ENCODE measurements around the gene DDR2.
"Not testable (repeated sequence)": the region's sequence is repeated elsewhere in the genome, so short reads cannot be mapped to it uniquely, and the experiment has no call there.

Gene DDR2

DNA sequence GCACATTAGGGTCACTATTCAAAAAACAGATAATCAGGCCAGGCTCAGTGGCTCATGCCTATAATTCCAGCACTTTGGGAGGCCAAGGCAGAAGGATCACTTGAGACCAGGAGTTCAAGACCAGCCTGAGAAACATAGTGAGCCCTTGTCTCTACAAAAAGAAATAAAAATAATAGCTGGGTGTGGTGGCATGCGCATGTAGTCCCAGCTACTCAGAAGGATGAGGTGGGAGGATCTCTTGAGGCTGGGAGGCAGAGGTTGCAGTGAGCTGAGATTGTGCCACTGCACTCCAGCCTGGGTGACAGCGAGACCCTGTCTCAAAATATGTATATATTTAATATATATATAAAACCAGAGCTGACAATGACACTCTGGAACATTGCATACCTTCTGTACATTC, 180.1 kb downstream of the DDR2 start:
- DNase-seq; H3K4me3 ChIP-seq (ENCODE audit: low read length); H4K5ac ChIP-seq (ENCODE audit: low read length); H3K23ac ChIP-seq (ENCODE audit: low read length); H3K79me1 ChIP-seq (ENCODE audit: low read length); H3K4me2 ChIP-seq (ENCODE audit: low read length); H3K4ac ChIP-seq (ENCODE audit: low read depth, low read length); H3K36me3 ChIP-seq (ENCODE audit: control insufficient read depth, insufficient read depth, low read length); H2BK120ac ChIP-seq (ENCODE audit: low read depth, low read length); H3K27ac ChIP-seq (ENCODE audit: low read depth, low read length); H2AK5ac ChIP-seq (ENCODE audit: low read length); H3K18ac ChIP-seq (ENCODE audit: low read length); H2BK15ac ChIP-seq (replicated peaks; ENCODE audit: low read depth); H3K56ac ChIP-seq (ENCODE audit: low read length); H4K8ac ChIP-seq (ENCODE audit: low read depth, low read length); H3K27me3 ChIP-seq (ENCODE audit: insufficient read depth, low read length, poor library complexity); H2BK5ac ChIP-seq (ENCODE audit: low read length); H3K9ac ChIP-seq (ENCODE audit: low read length); H3K4me1 ChIP-seq (ENCODE audit: control insufficient read depth, low read depth, low read length); H3K79me2 ChIP-seq (ENCODE audit: control insufficient read depth, insufficient read depth, low read length): not testable (repeated sequence)
- no CpG with 5 or more reads among the region's 2 CpGs for whole genome bisulfite sequencing (ENCODE audit: extremely low coverage, insufficient coverage, low lambda C conversion rate)

- not testable (repeated sequence) for H4K5ac ChIP-seq (ENCODE audit: low read length); H3K79me1 ChIP-seq (ENCODE audit: low read length); H3K9ac ChIP-seq (ENCODE audit: low read length); H3K18ac ChIP-seq (ENCODE audit: low read length); H3K27ac ChIP-seq (ENCODE audit: low read depth, low read length); H3K23ac ChIP-seq (ENCODE audit: low read length); H2AK5ac ChIP-seq (ENCODE audit: low read length); H3K4ac ChIP-seq (ENCODE audit: low read depth, low read length); H3K27me3 ChIP-seq (ENCODE audit: insufficient read depth, low read length, poor library complexity); H3K4me1 ChIP-seq (ENCODE audit: control insufficient read depth, low read depth, low read length); H3K79me2 ChIP-seq (ENCODE audit: control insufficient read depth, insufficient read depth, low read length); H2BK120ac ChIP-seq (ENCODE audit: low read depth, low read length); H3K56ac ChIP-seq (ENCODE audit: low read length); H4K8ac ChIP-seq (ENCODE audit: low read depth, low read length); H3K4me2 ChIP-seq (ENCODE audit: low read length); H2BK5ac ChIP-seq (ENCODE audit: low read length); H3K4me3 ChIP-seq (ENCODE audit: low read length); H3K36me3 ChIP-seq (ENCODE audit: control insufficient read depth, insufficient read depth, low read length); H2BK15ac ChIP-seq (replicated peaks; ENCODE audit: low read depth); DNase-seq
- WGBS (ENCODE audit: extremely low coverage, insufficient coverage, low lambda C conversion rate): no CpG with 5 or more reads among the region's 2 CpGs
Observed at GRCh38 chr1:162818136-162818535, 185.9 kb downstream of the DDR2 start.

DNA sequence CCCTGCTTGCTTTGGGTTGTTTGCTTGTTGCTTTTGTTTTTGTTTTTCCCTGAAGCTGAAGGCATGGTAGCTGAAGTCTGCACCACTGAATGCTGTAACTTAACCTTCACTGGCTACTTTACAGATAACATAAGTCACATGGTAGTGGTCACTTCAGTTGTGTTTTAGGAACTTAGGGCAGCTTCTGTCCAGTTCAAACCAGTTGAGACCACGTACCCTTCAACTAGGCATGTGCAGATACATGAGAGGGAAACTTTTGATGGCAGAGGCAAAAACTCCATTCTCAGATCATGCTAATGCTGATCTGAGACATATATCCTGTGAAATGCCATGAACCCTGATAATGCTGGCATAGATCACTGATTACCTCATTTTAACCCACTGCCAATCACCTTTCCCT, 186.4 kb downstream of the DDR2 start:
- H3K4me1 ChIP-seq (ENCODE audit: control insufficient read depth, low read depth, low read length); H2BK15ac ChIP-seq (replicated peaks; ENCODE audit: low read depth); H3K4ac ChIP-seq (ENCODE audit: low read depth, low read length); H3K9ac ChIP-seq (ENCODE audit: low read length); H3K56ac ChIP-seq (ENCODE audit: low read length); H3K36me3 ChIP-seq (ENCODE audit: control insufficient read depth, insufficient read depth, low read length); H3K4me3 ChIP-seq (ENCODE audit: low read length); DNase-seq; H4K8ac ChIP-seq (ENCODE audit: low read depth, low read length); H4K5ac ChIP-seq (ENCODE audit: low read length); H3K79me2 ChIP-seq (ENCODE audit: control insufficient read depth, insufficient read depth, low read length); H2AK5ac ChIP-seq (ENCODE audit: low read length); H3K23ac ChIP-seq (ENCODE audit: low read length); H3K18ac ChIP-seq (ENCODE audit: low read length); H2BK5ac ChIP-seq (ENCODE audit: low read length); H3K4me2 ChIP-seq (ENCODE audit: low read length); H3K79me1 ChIP-seq (ENCODE audit: low read length); H3K27me3 ChIP-seq (ENCODE audit: insufficient read depth, low read length, poor library complexity); H2BK120ac ChIP-seq (ENCODE audit: low read depth, low read length); H3K27ac ChIP-seq (ENCODE audit: low read depth, low read length): not testable (repeated sequence)
- no CpG with 5 or more reads among the region's 1 CpG for WGBS (ENCODE audit: extremely low coverage, insufficient coverage, low lambda C conversion rate)

GRCh38 chr1:162822391-162823200, 190.3 kb downstream of the DDR2 start:
- peak overlapping the region; percentile 58 for H3K4me2 ChIP-seq (ENCODE audit: low read length)
- DNase-seq: peak; percentile 82

GRCh38 chr1:162823231-162823630, 191.0 kb downstream of the DDR2 start:
- Histone ChIP-seq H2BK120ac (ENCODE audit: low read depth, low read length) (no peak overlapping the region), H3K23ac (ENCODE audit: low read length) (no peak overlapping the region), H3K18ac (ENCODE audit: low read length) (no peak overlapping the region), H3K27me3 (ENCODE audit: insufficient read depth, low read length, poor library complexity) (no peaks in the 10 kb centered on the region), H2BK5ac (ENCODE audit: low read length) (no peak overlapping the region), H3K4ac (ENCODE audit: low read depth, low read length) (no peak overlapping the region), H3K4me3 (ENCODE audit: low read length) (no peak overlapping the region), H3K4me1 (ENCODE audit: control insufficient read depth, low read depth, low read length) (peaks cover 5% of the 10 kb centered on the region), H3K4me2 (ENCODE audit: low read length) (no peak overlapping the region), H2AK5ac (ENCODE audit: low read length) (no peak overlapping the region), H3K36me3 (ENCODE audit: control insufficient read depth, insufficient read depth, low read length) (no peaks in the 10 kb centered on the region), H3K79me2 (ENCODE audit: control insufficient read depth, insufficient read depth, low read length) (no peaks in the 10 kb centered on the region), H3K79me1 (ENCODE audit: low read length) (no peaks in the 10 kb centered on the region), H3K9ac (ENCODE audit: low read length) (no peak overlapping the region), H3K56ac (ENCODE audit: low read length) (no peak overlapping the region), H4K8ac (ENCODE audit: low read depth, low read length) (no peak overlapping the region), H4K5ac (ENCODE audit: low read length) (no peak overlapping the region), H3K27ac (ENCODE audit: low read depth, low read length) (no peak overlapping the region), H2BK15ac (replicated peaks; ENCODE audit: low read depth) (no peak overlapping the region)
- WGBS (ENCODE audit: extremely low coverage, insufficient coverage, low lambda C conversion rate): no CpG with 5 or more reads among the region's 3 CpGs
- DNase-seq: no peak

More at GRCh38 chr1:162822391-162823200, 190.3 kb downstream of the DDR2 start:
- Histone ChIP-seq H2BK5ac (ENCODE audit: low read length) (no peak overlapping the region), H2AK5ac (ENCODE audit: low read length) (no peak overlapping the region), H3K27ac (ENCODE audit: low read depth, low read length) (no peak overlapping the region), H2BK120ac (ENCODE audit: low read depth, low read length) (no peak overlapping the region), H2BK15ac (replicated peaks; ENCODE audit: low read depth) (no peak overlapping the region), H3K27me3 (ENCODE audit: insufficient read depth, low read length, poor library complexity) (no peaks in the 10 kb centered on the region), H3K4ac (ENCODE audit: low read depth, low read length) (no peak overlapping the region), H4K5ac (ENCODE audit: low read length) (no peak overlapping the region), H3K18ac (ENCODE audit: low read length) (no peak overlapping the region), H3K4me3 (ENCODE audit: low read length) (peak overlapping the region; percentile 14), H3K79me2 (ENCODE audit: control insufficient read depth, insufficient read depth, low read length) (no peaks in the 10 kb centered on the region), H3K23ac (ENCODE audit: low read length) (no peak overlapping the region), H3K4me1 (ENCODE audit: control insufficient read depth, low read depth, low read length) (peaks cover 5% of the 10 kb centered on the region), H3K9ac (ENCODE audit: low read length) (peak overlapping the region; percentile 23), H3K79me1 (ENCODE audit: low read length) (no peaks in the 10 kb centered on the region), H4K8ac (ENCODE audit: low read depth, low read length) (no peak overlapping the region), H3K56ac (ENCODE audit: low read length) (peak overlapping the region; percentile 66), H3K36me3 (ENCODE audit: control insufficient read depth, insufficient read depth, low read length) (no peaks in the 10 kb centered on the region)
- no CpG with 5 or more reads among the region's 44 CpGs for WGBS (ENCODE audit: extremely low coverage, insufficient coverage, low lambda C conversion rate)

Data from mesendoderm (in vitro differentiated cells).